ENCODE results near the gene PLA2G4B.

DNA sequence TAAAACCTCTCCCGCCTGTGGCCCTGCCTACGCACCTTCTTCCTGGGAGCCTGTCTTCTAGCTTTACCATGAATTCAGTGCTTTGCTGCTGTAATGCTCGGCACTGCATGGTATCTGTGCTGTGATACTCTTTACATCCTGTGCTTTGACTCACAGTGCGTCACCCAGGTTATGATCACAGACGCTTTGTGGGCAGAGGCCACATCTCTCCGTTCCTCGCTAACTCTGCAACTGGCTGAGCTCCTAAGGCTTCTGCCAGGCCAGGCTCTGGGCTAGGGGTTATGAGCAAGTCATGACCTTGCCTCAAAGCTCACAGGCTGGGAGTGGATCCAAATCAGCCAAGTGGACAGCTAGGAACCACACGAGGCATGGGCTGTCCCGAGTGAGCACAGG lies 32.0 kb downstream of the PLA2G4B start:
- TF ChIP-seq ZNF274 (IDR thresholded peaks at IDR 0.05; ENCODE audit: low read depth, low read length) (no peak), YY1 (IDR thresholded peaks at IDR 0.05; ENCODE audit: insufficient read depth, insufficient read length) (no peak)
